Dermis blood vessel endothelial cell (primary cell): ENCODE data around the gene SLC52A3. TPM values are rescaled to one million over a fixed set of nuclear protein-coding genes. Genes with fewer than 3 reads are reported as not detected.
"Not testable (repeated sequence)": the region's sequence is repeated elsewhere in the genome, so short reads cannot be mapped to it uniquely, and the experiment has no call there.

Experiments used
- DNase-seq: peaks from one replicate; pipeline ENCODE4 v3.0.0; 2010
- total RNA-seq: library from RNA; depleted of rRNA; stranded (reverse); fragments of >200 nt; gene quantifications from 2 replicates; pipeline ENCODE4 v1.2.3, GENCODE V29; 2014

Gene SLC52A3
- total RNA-seq, 1 donor from 2014 or later = not detected

DNA sequence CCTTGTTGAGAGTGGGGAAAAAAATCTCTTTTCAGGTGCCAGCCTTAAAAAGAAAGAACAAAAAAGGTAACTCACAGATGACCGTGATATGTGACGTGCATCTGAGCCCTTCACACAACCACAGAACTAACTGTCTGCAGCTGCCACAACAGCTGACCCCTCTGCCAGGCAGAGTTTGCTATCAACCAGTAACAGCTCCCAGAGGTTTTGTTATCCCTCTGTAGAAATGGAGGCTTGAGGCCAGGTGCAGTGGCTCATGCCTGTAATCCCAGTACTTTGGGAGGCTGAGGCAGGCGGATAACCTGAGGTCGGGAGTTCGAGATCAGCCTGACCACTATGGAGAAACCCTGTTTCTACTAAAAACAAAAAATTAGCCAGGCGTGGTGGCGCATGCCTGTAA is 42.8 kb downstream of the SLC52A3 start:
- DNase-seq = no peak

DNA sequence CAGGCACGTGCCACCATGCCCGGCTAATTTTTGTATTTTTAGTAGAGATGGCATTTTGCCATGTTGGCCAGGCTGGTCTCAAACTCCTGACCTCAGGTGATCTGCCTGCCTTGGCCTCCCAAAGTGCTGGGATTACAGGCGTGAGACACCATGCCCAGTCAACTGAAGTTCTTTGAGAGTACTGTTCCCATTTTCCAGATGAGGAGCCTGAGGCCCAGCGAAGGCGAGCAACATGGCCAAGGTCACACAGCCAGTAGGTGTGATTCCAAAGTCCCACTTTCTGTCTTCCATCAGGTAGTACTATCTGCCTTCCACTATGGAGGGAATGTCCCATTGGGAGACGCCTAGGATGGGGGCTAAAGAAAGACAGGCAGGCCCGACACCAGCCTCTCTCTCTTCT is 43.5 kb downstream of the SLC52A3 start:
- DNase-seq = not testable (repeated sequence)

- DNase-seq = no peak
These were observed 44.5 kb downstream of the SLC52A3 start for GRCh38 chr20:723756-724155.

- DNase-seq = no peak
These were observed 45.3 kb downstream of the SLC52A3 start for GRCh38 chr20:722822-723644.

DNA sequence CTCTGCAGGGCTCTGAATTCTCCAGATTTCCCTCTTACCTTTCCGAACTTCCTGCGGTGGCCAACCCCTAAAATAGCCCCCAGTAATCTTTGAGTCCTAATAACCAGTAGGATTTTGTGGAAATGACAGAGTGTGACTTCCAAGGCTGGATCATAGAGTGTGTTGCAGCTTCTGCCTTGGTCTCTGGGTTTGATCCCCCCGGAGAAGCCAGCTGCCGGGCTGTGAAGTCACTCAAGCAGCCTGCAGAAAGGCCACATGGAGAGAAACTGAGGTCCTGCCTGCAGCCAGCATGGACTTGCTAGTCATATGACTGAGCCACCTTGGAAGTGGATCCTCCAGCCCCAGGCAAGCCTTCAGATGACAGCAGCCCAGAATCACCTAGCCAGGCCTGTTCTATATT is 46.4 kb downstream of the SLC52A3 start:
- DNase-seq = no peak

DNA sequence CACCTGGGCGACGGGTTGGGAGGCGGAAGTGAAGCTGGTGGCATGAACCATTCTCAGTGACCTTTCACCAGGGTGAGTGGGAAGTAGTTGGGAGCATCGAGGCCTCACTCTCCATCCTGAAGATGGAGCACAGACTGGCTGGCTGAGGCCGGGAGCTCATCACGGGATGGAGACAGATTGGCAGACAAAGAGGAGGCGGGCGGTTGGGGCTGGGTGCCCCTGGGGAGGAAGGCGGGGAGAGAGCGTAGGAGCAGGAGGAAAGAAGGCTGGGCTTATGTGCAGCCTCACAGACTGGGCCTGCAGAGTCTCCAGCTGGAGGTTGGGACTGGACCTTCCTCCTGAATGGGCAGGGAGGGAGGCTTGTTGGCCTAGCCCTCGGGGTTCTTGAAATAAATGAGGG is 48.5 kb downstream of the SLC52A3 start:
- DNase-seq = no peak

GRCh38 chr20:719068-719467 is 49.2 kb downstream of the SLC52A3 start:
- DNase-seq = no peak

DNA sequence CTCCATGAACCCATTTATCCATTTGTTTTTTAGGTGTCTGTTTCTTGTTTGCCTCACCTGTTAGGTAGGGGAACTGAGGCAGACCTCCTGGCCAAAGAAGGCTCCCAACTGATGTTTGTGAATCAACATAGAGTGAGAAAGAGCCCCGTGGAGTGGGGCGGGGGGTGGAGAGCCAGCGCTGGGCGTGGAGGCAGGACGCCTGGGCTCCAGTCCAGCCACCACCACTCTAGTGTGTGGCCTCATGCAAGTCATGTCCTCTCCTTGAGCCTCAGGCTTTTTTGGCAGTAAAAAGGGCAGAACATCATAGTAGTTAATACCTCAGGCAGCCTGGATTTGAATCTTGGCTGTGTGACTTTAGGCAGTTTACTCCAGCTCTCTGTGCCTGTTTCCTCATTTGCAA is 50.5 kb downstream of the SLC52A3 start:
- no peak for DNase-seq

- no peak for DNase-seq
These were observed 51.0 kb downstream of the SLC52A3 start for GRCh38 chr20:717271-717670.

GRCh38 chr20:714453-714852 is 53.8 kb downstream of the SLC52A3 start:
- no peak for DNase-seq

- DNase-seq = no peak
These were observed 56.7 kb downstream of the SLC52A3 start for GRCh38 chr20:711576-711975.

GRCh38 chr20:710780-711450 is 57.4 kb downstream of the SLC52A3 start:
- DNase-seq = no peak

Other genes with a start within 250 kb of the SLC52A3 start
- 128 and 213 TPM in 2 replicates for gene CSNK2A1, start 224.7 kb downstream of the SLC52A3 start, total RNA-seq
- gene TCF15, start 158.2 kb downstream of the SLC52A3 start, total RNA-seq = 2.0 and 2.7 TPM in 2 replicates
- gene SRXN1, start 115.3 kb downstream of the SLC52A3 start, total RNA-seq = 30.3 and 38.6 TPM in 2 replicates
- not detected in 2 replicates for gene SCRT2, start 92.7 kb downstream of the SLC52A3 start, total RNA-seq
- 2.7 and 2.9 TPM in 2 replicates for gene FAM110A, start 65.2 kb upstream of the SLC52A3 start, total RNA-seq
- gene ANGPT4, start 147.8 kb upstream of the SLC52A3 start, total RNA-seq = not detected in 2 replicates
- gene RSPO4, start 233.8 kb upstream of the SLC52A3 start, total RNA-seq = not detected in 2 replicates